ENCODE data around the gene DUOX1. TPM values are rescaled to one million over a fixed set of nuclear protein-coding genes. Genes with fewer than 3 reads are reported as not detected.

DUOX1 gene
- total and polyA plus RNA-seq, 2 donors (not counting 1 experiment from before 2014, with no cell fraction given): 0.27 TPM; not detected in 1

DNA sequence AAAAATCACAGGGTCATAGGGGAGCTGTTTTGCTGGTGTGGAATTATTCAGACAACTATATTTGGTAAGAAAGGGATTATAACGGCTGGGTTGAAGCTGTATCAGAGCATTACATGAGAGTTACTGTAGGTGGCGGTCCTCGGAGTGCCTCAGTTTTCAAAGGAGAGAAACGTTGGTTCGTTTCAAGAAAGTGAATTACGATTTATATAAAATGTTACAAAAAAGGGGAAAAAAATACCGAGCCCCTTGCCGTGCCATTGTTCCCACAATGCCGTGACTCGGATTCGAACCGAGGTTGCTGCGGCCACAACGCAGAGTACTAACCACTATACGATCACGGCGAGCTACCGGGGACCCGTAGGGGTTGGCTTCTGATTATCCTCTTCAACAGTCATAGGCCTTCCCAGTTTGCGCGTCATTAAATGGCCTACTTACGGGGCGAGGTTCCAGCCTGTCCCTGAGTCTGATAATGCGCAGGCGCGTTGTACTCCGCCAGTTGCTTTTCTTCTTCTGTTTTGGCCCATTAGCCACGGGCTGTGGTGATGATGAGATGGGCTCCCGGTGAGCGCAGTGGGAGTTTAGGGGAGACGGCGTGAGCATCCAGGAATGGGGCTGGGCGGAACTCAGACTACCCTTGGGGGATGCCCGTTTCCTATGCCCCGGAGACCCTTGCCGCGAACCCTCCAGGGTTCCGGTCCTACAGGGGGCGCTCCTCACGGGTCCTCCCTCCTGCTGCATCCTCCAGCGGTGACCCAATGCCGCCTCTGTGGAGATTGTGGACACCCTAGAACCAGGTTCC is 68.7 kb downstream of the DUOX1 start:
- H3K79me2 ChIP-seq (ENCODE audit: control insufficient read depth, insufficient read depth, low read length): no peaks in the 10 kb centered on the region

More for the DNA sequence above, 68.7 kb downstream of the DUOX1 start:
- H3K9me3 ChIP-seq (ENCODE audit: control extremely low read depth in 1 of 3, control insufficient read depth in 2 of 3, insufficient read depth in 1 of 3, low read length in 2 of 3): no peaks in the 10 kb centered on the region
- TF ChIP-seq EZH2 (IDR thresholded peaks at IDR 0.05; ENCODE audit: borderline replicate concordance, insufficient read depth, low read depth, low read length, poor library complexity, severe bottlenecking): no peak
- TF ChIP-seq, protein P1, sequence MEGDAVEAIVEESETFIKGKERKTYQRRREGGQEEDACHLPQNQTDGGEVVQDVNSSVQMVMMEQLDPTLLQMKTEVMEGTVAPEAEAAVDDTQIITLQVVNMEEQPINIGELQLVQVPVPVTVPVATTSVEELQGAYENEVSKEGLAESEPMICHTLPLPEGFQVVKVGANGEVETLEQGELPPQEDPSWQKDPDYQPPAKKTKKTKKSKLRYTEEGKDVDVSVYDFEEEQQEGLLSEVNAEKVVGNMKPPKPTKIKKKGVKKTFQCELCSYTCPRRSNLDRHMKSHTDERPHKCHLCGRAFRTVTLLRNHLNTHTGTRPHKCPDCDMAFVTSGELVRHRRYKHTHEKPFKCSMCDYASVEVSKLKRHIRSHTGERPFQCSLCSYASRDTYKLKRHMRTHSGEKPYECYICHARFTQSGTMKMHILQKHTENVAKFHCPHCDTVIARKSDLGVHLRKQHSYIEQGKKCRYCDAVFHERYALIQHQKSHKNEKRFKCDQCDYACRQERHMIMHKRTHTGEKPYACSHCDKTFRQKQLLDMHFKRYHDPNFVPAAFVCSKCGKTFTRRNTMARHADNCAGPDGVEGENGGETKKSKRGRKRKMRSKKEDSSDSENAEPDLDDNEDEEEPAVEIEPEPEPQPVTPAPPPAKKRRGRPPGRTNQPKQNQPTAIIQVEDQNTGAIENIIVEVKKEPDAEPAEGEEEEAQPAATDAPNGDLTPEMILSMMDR (IDR thresholded peaks at IDR 0.05): peak; percentile 68
- H3K36me3 ChIP-seq (replicated peaks in 1 of 2; ENCODE audit: control extremely low read depth in 1 of 2, control insufficient read depth in 1 of 2, extremely low read depth in 1 of 2, insufficient read depth in 2 of 2, low read length in 1 of 2): no peaks in the 10 kb centered on the region
- H3K27ac ChIP-seq (ENCODE audit: low read length in 2 of 2): peak overlapping the region; percentile 96 to 97
- H4K20me1 ChIP-seq (ENCODE audit: control insufficient read depth, insufficient read depth, low read length, poor library complexity, severe bottlenecking): no peaks in the 10 kb centered on the region
- Mint-ChIP-seq H3K27ac (no peak overlapping the region), H3K4me1 (peaks cover 10% of the 10 kb centered on the region), H3K9me3 (ENCODE audit: insufficient read depth) (no peaks in the 10 kb centered on the region), H3K4me3 (no peak overlapping the region), H3K27me3 (no peaks in the 10 kb centered on the region)
- ChIA-PET POLR2A (interaction anchor here (0.7 to 4.4 kb wide), 9 partner anchors 8 to 910 kb away, joined by 3 to 48 read pairs (median 3); partner anchors contain the start of genes GOLM2 and SHF), CTCF (interaction anchor here (0.7 to 9.2 kb wide), 16 partner anchors 9 to 662 kb away, joined by 3 to 79 read pairs (median 4); partner anchors contain the start of genes EIF3J and SHF)
- H3K4me1 ChIP-seq (ENCODE audit: control insufficient read depth in 2 of 2, insufficient read depth in 2 of 2, low read length in 2 of 2): peaks cover 11 to 18% of the 10 kb centered on the region in 2 donors
- peak overlapping the region; percentile 81 for H2AFZ ChIP-seq (ENCODE audit: insufficient read depth, low read depth, low read length, poor library complexity, severe bottlenecking)
- 0% methylated on average over 40 of the region's 42 CpGs for WGBS (ENCODE audit: insufficient coverage)
- H3K27me3 ChIP-seq (replicated peaks in 1 of 4; ENCODE audit: control extremely low read depth in 1 of 4, control insufficient read depth in 3 of 4, insufficient read depth in 4 of 4, low read length in 3 of 4): no peaks in the 10 kb centered on the region
- peak overlapping the region; percentile 91 for H3K4me2 ChIP-seq (replicated peaks; ENCODE audit: low read depth, low read length, poor library complexity, severe bottlenecking)
- peak overlapping the region; percentile 72 to 95 (median 85) for H3K4me3 ChIP-seq (ENCODE audit: control extremely low read depth in 1 of 5, extremely low read depth in 1 of 5, insufficient read depth in 1 of 5, low read depth in 2 of 5, low read length in 4 of 5)
- intact Hi-C loops (cut with micrococcal nuclease): loop anchor here (1.0 to 10.0 kb wide), 5 partner anchors 10 to 772 kb away; partner anchors contain the start of genes CTDSPL2, DUOX2 and DUOXA2
- DNase-seq (peak; percentile 100), ATAC-seq (ENCODE audit: low read depth) (peak; percentile 62)
- peak overlapping the region; percentile 92 for H3K9ac ChIP-seq (ENCODE audit: low read length)
